Nephron progenitor cell (in vitro differentiated cells): Measurements from ENCODE around the gene UBQLN4.

ENCODE experiments used
- DNase-seq: peaks from one replicate; pipeline ENCODE4 v3.0.0; 2021
- H3K27ac Mint-ChIP-seq: 2 replicates; pipeline ENCODE4 v1.8.0; 2021; ENCODE audit warnings: mild to moderate bottlenecking, moderate library complexity, mixed read lengths
- H3K27me3 Mint-ChIP-seq: 2 replicates; pipeline ENCODE4 v1.8.0; 2021; ENCODE audit warnings: mild to moderate bottlenecking, low read depth, mixed read lengths; ENCODE audit not compliant: poor library complexity
- H3K36me3 Mint-ChIP-seq: 2 replicates; pipeline ENCODE4 v1.8.0; 2021; ENCODE audit warnings: low read depth, mixed read lengths
- H3K4me1 Mint-ChIP-seq: 2 replicates; pipeline ENCODE4 v1.8.0; 2021; ENCODE audit warnings: mixed read lengths
- H3K4me3 Mint-ChIP-seq: 2 replicates; pipeline ENCODE4 v1.8.0; 2021; ENCODE audit warnings: mild to moderate bottlenecking, moderate library complexity, mixed read lengths
- H3K9me3 Mint-ChIP-seq: 2 replicates; pipeline ENCODE4 v1.8.0; 2021; ENCODE audit warnings: mild to moderate bottlenecking, moderate library complexity, mixed read lengths
- CTCF ChIP-seq: fragments of 200-600 bp; sonication (generic); IDR thresholded peaks from 2 replicates; pipeline ENCODE4 v1.5.0; 2021; ENCODE audit warnings: antibody characterized with exemption

UBQLN4 gene

DNA sequence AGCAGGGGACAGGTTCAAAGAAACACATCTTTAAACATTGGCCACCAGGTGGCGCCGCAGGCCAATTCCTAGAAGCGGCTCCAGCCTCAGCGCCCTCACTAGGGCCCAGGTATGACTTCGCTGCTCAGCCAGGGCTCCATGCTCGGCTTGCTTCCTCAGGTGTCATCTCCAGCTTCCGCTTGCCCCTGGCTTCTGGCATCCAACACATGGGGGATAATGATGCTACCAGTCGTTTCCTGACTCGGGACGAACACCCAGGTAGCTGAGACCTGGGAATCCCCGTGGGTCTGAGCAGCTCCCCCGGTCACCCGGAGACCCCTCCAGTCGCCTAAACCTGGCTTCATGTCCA lies 37.2 kb upstream of the UBQLN4 start:
- no peak overlapping the region for H3K4me3 Mint-ChIP-seq
- H3K27ac Mint-ChIP-seq: peak overlapping the region; percentile 52

GRCh38 chr1:156090138-156090839 lies 36.7 kb upstream of the UBQLN4 start:
- H3K27me3 Mint-ChIP-seq: peaks cover 8% of the 10 kb centered on the region
- peaks cover 41% of the 10 kb centered on the region for H3K36me3 Mint-ChIP-seq
- peak overlapping the region; percentile 52 for H3K27ac Mint-ChIP-seq
- no peak for TF ChIP-seq CTCF
- peaks cover 42% of the 10 kb centered on the region for H3K4me1 Mint-ChIP-seq
- no peak for DNase-seq
- no peak overlapping the region for H3K4me3 Mint-ChIP-seq
- no peaks in the 10 kb centered on the region for H3K9me3 Mint-ChIP-seq

More for the DNA sequence above, 37.2 kb upstream of the UBQLN4 start:
- DNase-seq: peak; percentile 90
- Mint-ChIP-seq H3K27me3 (peaks cover 8% of the 10 kb centered on the region), H3K9me3 (no peaks in the 10 kb centered on the region), H3K36me3 (peaks cover 46% of the 10 kb centered on the region), H3K4me1 (peaks cover 43% of the 10 kb centered on the region)
- peak; percentile 82 for TF ChIP-seq CTCF

- DNase-seq: no peak
- peaks cover 48% of the 10 kb centered on the region for H3K4me1 Mint-ChIP-seq
- TF ChIP-seq CTCF: no peak
- peak overlapping the region; percentile 87 for H3K27ac Mint-ChIP-seq
- no peak overlapping the region for H3K4me3 Mint-ChIP-seq
- peaks cover 8% of the 10 kb centered on the region for H3K27me3 Mint-ChIP-seq
- no peaks in the 10 kb centered on the region for H3K9me3 Mint-ChIP-seq
- peaks cover 37% of the 10 kb centered on the region for H3K36me3 Mint-ChIP-seq
Observed at GRCh38 chr1:156089704-156090103, 36.1 kb upstream of the UBQLN4 start.

- Mint-ChIP-seq H3K27me3 (peaks cover 5% of the 10 kb centered on the region), H3K27ac (peak overlapping the region; percentile 89), H3K9me3 (no peaks in the 10 kb centered on the region), H3K4me3 (peak overlapping the region; percentile 69), H3K4me1 (peaks cover 66% of the 10 kb centered on the region), H3K36me3 (peaks cover 11% of the 10 kb centered on the region)
- DNase-seq: no peak
- TF ChIP-seq CTCF: no peak
Observed at GRCh38 chr1:156086256-156086662, 32.7 kb upstream of the UBQLN4 start.

DNA sequence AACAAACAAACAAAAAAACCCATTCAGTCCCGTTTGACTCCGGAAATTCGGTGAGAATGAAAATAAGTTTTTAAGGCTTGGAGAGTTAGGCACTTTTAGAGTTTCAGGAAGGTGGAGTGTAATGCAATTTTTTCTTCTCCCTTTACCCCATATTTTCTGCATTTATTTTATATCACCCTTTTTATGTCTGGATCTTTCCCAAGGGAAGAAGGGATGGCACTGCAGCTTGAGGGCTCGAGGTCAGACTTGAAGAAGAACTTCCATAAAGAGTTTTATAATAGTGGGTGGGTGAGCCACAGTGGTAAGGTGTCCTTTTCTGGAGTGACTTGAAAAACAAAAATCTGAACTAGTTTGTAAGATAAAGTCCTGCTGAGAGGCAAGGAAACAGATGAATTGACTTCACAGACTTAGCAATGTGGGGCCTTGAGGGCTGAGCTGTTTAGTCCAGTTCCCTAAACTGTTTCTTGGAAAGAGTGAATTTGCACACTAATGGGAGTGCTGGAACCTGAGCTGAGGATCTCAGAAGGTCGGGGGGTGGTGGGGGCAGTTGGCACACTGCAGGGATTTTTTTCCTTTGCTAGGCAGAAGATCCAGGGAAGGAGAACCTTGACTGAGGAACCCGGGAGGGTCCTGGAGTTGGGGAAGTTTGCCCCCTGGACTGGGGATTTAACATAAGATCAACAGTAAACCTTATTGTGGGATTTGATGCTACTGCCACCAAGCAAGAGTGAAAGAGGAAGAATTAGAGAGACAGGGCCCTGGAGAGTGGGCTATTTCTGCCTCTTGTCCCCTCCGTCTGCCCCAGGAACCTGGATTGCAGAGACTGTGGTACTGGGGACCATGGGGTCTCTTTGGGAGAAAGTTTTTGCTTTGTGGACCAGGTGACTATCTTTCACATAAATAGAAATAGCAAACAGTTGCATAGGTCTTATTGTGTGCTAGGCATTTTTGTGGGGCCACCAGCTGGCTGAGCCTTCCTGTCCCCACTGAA lies 30.5 kb upstream of the UBQLN4 start:
- no peak for DNase-seq
- H3K36me3 Mint-ChIP-seq: peaks cover 15% of the 10 kb centered on the region
- peak overlapping the region; percentile 100 for H3K4me3 Mint-ChIP-seq
- no peak for TF ChIP-seq CTCF
- H3K27ac Mint-ChIP-seq: peak overlapping the region; percentile 98
- H3K27me3 Mint-ChIP-seq: peaks cover 3% of the 10 kb centered on the region
- H3K9me3 Mint-ChIP-seq: no peaks in the 10 kb centered on the region
- H3K4me1 Mint-ChIP-seq: peaks cover 60% of the 10 kb centered on the region
